ENCODE data around the gene MAML2.
A peak's percentile ranks its signal among the peaks of the same experiment; 100 is the strongest.

MAML2 gene

DNA sequence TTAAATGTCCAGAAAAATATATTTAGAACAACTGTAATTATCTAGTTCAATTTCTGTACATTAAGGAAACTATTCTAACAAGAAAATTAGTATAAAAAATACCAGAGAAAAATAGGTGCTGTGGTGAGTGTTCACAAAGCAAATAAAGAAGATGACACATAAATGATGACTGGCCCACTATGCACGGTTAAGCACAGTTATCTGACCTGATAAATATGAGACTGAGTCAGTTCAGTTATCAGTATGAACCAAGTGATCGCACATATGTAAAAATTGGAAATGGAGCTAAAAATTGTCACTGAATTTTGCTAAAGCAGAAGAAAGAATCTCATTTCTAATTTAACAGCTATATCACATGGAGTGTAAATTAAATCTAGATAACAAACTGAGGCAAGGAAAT, 18.8 kb upstream of the MAML2 start:
- Histone ChIP-seq H4K20me1 (ENCODE audit: insufficient read depth, low read length) (no peaks in the 10 kb centered on the region), H3K4me2 (ENCODE audit: low read depth, low read length) (no peak overlapping the region), H3K27ac (ENCODE audit: low read length) (no peak overlapping the region), H3K9me3 (replicated peaks; ENCODE audit: insufficient read depth, low read length) (no peaks in the 10 kb centered on the region), H3F3A (ENCODE audit: insufficient read depth, low read length) (0 out of 2 replicates have a peak, but pooled peaks cover 3% of the 10 kb centered on the region), H3K9ac (ENCODE audit: low read length) (no peak overlapping the region), H3K4me3 (ENCODE audit: low read length) (no peak overlapping the region), H3K36me3 (replicated peaks; ENCODE audit: insufficient read depth, low read length) (no peaks in the 10 kb centered on the region; the same call in 1 of the 2 replicates), H3K79me2 (ENCODE audit: low read length) (no peaks in the 10 kb centered on the region), H3K27me3 (replicated peaks; ENCODE audit: insufficient read depth, low read length) (no peaks in the 10 kb centered on the region), H2AFZ (ENCODE audit: low read length) (no peak overlapping the region), H3K9me2 (replicated peaks; ENCODE audit: insufficient read depth, low read length) (no peaks in the 10 kb centered on the region), H3K4me1 (ENCODE audit: low read length) (peaks cover 11% of the 10 kb centered on the region; the same call in 1 of the 2 replicates)
- TF ChIP-seq EZH2 (optimal IDR thresholded peaks at IDR 0.05; ENCODE audit: low read depth, low read length): no peak
- TF ChIP-seq CTCF (IDR thresholded peaks at IDR 0.05; ENCODE audit: low read length): no peak
- TF ChIP-seq EZH2phosphoT487 (IDR thresholded peaks at IDR 0.05; ENCODE audit: low read length): no peak
- no peak for DNase-seq

DNA sequence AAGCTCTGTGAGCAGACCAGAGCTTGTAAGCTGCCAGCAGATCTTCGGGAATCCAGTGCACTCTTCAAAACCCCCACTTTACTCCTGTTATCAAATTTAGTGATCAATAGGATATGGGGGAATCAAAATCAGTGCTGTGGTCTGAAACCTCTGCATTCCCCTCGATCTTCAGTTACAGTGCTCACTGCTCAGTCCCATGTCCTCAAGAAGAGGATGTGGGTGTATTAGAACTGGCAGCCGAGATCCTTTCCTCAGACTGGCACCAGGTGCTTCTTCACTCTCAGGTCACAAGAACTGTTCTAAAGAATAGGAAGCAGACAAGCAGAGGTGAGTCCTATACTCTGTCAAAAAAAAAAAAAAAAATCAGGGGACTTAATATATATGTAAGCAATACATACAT, 15.3 kb upstream of the MAML2 start:
- no peaks in the 10 kb centered on the region for H3K27me3 ChIP-seq (replicated peaks; ENCODE audit: insufficient read depth, low read length)
- peak overlapping the region; percentile 20; the same call in 1 of the 2 replicates for H3K27ac ChIP-seq (ENCODE audit: low read length)
- H4K20me1 ChIP-seq (ENCODE audit: insufficient read depth, low read length): no peaks in the 10 kb centered on the region
- H3K9me3 ChIP-seq (replicated peaks; ENCODE audit: insufficient read depth, low read length): no peaks in the 10 kb centered on the region
- H3F3A ChIP-seq (ENCODE audit: insufficient read depth, low read length): 0 out of 2 replicates have a peak, but pooled peaks cover 3% of the 10 kb centered on the region
- no peaks in the 10 kb centered on the region for H3K79me2 ChIP-seq (ENCODE audit: low read length)
- H3K4me3 ChIP-seq (ENCODE audit: low read length): no peak overlapping the region
- H2AFZ ChIP-seq (ENCODE audit: low read length): no peak overlapping the region
- H3K9ac ChIP-seq (ENCODE audit: low read length): no peak overlapping the region
- peak; percentile 33 for DNase-seq
- TF ChIP-seq EZH2 (optimal IDR thresholded peaks at IDR 0.05; ENCODE audit: low read depth, low read length): no peak
- no peak for TF ChIP-seq EZH2phosphoT487 (IDR thresholded peaks at IDR 0.05; ENCODE audit: low read length)
- TF ChIP-seq CTCF (IDR thresholded peaks at IDR 0.05; ENCODE audit: low read length): no peak
- peak overlapping the region; percentile 29; the same call in 1 of the 2 replicates for H3K4me2 ChIP-seq (ENCODE audit: low read depth, low read length)
- H3K4me1 ChIP-seq (ENCODE audit: low read length): peaks cover 11% of the 10 kb centered on the region; the same call in 1 of the 2 replicates
- H3K9me2 ChIP-seq (replicated peaks; ENCODE audit: insufficient read depth, low read length): no peaks in the 10 kb centered on the region
- H3K36me3 ChIP-seq (replicated peaks; ENCODE audit: insufficient read depth, low read length): no peaks in the 10 kb centered on the region

- TF ChIP-seq EZH2phosphoT487 (IDR thresholded peaks at IDR 0.05; ENCODE audit: low read length) (no peak), EZH2 (optimal IDR thresholded peaks at IDR 0.05; ENCODE audit: low read depth, low read length) (no peak), CTCF (IDR thresholded peaks at IDR 0.05; ENCODE audit: low read length) (no peak)
- Histone ChIP-seq H3K27ac (ENCODE audit: low read length) (peak overlapping the region; percentile 20; the same call in 1 of the 2 replicates), H3K27me3 (replicated peaks; ENCODE audit: insufficient read depth, low read length) (no peaks in the 10 kb centered on the region), H3K9me3 (replicated peaks; ENCODE audit: insufficient read depth, low read length) (no peaks in the 10 kb centered on the region), H4K20me1 (ENCODE audit: insufficient read depth, low read length) (no peaks in the 10 kb centered on the region), H3K9ac (ENCODE audit: low read length) (no peak overlapping the region), H2AFZ (ENCODE audit: low read length) (no peak overlapping the region), H3K4me2 (ENCODE audit: low read depth, low read length) (peak overlapping the region; percentile 29; the same call in 1 of the 2 replicates), H3K9me2 (replicated peaks; ENCODE audit: insufficient read depth, low read length) (no peaks in the 10 kb centered on the region), H3K4me3 (ENCODE audit: low read length) (no peak overlapping the region), H3K4me1 (ENCODE audit: low read length) (peaks cover 11% of the 10 kb centered on the region; the same call in 1 of the 2 replicates), H3K79me2 (ENCODE audit: low read length) (no peaks in the 10 kb centered on the region), H3K36me3 (replicated peaks; ENCODE audit: insufficient read depth, low read length) (no peaks in the 10 kb centered on the region), H3F3A (ENCODE audit: insufficient read depth, low read length) (0 out of 2 replicates have a peak, but pooled peaks cover 3% of the 10 kb centered on the region)
- DNase-seq: no peak
Observed at GRCh38 chr11:96357794-96358193, 14.8 kb upstream of the MAML2 start.

All from MM.1S (cell line).